MM.1S (cell line): Measurements from ENCODE around the gene GMPPA.

Experiments
- EZH2 ChIP-seq: fragments of 300-600 bp; sonication (generic); optimal IDR thresholded peaks from 2 replicates; pipeline ENCODE3; 2017; ENCODE audit warnings: low read depth, mild to moderate bottlenecking, antibody characterized with exemption, low read length, mixed read lengths
- TF ChIP-seq, protein P1 (sequence below): fragments of 300-600 bp; sonication (generic); IDR thresholded peaks from 2 replicates; pipeline ENCODE4 v1.5.1; 2016; ENCODE audit warnings: antibody characterized with exemption, low read length, mixed read lengths

DNA sequence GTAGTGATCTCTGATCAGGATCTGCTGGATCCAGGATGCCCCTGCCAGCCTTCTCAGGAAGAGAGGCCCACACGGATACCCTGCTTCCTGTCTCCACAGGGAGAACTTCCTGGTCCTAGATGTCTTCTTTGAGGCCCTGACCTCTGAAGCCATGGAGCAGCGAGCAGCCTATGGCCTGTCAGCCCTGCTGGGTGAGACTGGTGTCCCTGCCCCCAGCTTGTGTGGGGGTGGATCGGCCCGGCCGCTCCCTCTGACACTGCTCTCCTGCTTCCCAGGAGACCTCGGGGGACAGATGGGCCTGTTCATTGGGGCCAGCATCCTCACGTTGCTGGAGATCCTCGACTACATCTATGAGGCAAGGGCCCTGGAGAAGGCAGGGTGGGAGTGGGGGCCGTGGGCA is 38.3 kb downstream of the GMPPA start:
- no peak for TF ChIP-seq EZH2
- TF ChIP-seq, protein P1, sequence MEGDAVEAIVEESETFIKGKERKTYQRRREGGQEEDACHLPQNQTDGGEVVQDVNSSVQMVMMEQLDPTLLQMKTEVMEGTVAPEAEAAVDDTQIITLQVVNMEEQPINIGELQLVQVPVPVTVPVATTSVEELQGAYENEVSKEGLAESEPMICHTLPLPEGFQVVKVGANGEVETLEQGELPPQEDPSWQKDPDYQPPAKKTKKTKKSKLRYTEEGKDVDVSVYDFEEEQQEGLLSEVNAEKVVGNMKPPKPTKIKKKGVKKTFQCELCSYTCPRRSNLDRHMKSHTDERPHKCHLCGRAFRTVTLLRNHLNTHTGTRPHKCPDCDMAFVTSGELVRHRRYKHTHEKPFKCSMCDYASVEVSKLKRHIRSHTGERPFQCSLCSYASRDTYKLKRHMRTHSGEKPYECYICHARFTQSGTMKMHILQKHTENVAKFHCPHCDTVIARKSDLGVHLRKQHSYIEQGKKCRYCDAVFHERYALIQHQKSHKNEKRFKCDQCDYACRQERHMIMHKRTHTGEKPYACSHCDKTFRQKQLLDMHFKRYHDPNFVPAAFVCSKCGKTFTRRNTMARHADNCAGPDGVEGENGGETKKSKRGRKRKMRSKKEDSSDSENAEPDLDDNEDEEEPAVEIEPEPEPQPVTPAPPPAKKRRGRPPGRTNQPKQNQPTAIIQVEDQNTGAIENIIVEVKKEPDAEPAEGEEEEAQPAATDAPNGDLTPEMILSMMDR, result no peak
